Muscle layer of duodenum (tissue), 2 donors: Measurements from ENCODE around the gene SLC10A7.

Experiments
- H3K27ac ChIP-seq: one replicate; pipeline ENCODE4 v1.7.0; 2013; ENCODE audit warnings: mild to moderate bottlenecking, low read length
- H3K27me3 ChIP-seq: one replicate; pipeline ENCODE4 v1.7.0; 2013; ENCODE audit warnings: low read depth, mild to moderate bottlenecking, control low read depth, low read length
- H3K36me3 ChIP-seq, 2 donors: one replicate each; pipeline ENCODE4 v1.7.0; 2013; ENCODE audit warnings: low read length in 2 of 2, control low read depth in 1 of 2, mild to moderate bottlenecking in 1 of 2; ENCODE audit not compliant: insufficient read depth in 2 of 2, control insufficient read depth in 1 of 2
- H3K4me1 ChIP-seq, 2 donors: one replicate each; pipeline ENCODE4 v1.7.0; 2013; ENCODE audit warnings: low read length in 2 of 2, mild to moderate bottlenecking in 2 of 2, control low read depth in 1 of 2, moderate library complexity in 1 of 2; ENCODE audit not compliant: insufficient read depth in 2 of 2, control insufficient read depth in 1 of 2
- H3K4me3 ChIP-seq, 2 donors: one replicate each; pipeline ENCODE4 v1.7.0; 2013; ENCODE audit warnings: low read length in 2 of 2, low read depth in 1 of 2, mild to moderate bottlenecking in 1 of 2
- H3K9me3 ChIP-seq, 2 donors: one replicate each; pipeline ENCODE4 v1.7.0; 2013; ENCODE audit warnings: low read length in 2 of 2, control low read depth in 1 of 2, mild to moderate bottlenecking in 1 of 2; ENCODE audit not compliant: control insufficient read depth in 1 of 2
- donor health status: healthy.

The SLC10A7 gene

GRCh38 chr4:146494143-146494542 lies 27.6 kb downstream of the SLC10A7 start:
- H3K9me3 ChIP-seq: no peaks in the 10 kb centered on the region
- no peak overlapping the region for H3K4me3 ChIP-seq
- H3K4me1 ChIP-seq: no peaks in the 10 kb centered on the region
- H3K36me3 ChIP-seq: peaks cover 0 to 4% of the 10 kb centered on the region in 2 donors
- no peaks in the 10 kb centered on the region for H3K27me3 ChIP-seq
- no peak overlapping the region for H3K27ac ChIP-seq

GRCh38 chr4:146490106-146490505 lies 31.6 kb downstream of the SLC10A7 start:
- no peak overlapping the region for H3K4me3 ChIP-seq
- no peaks in the 10 kb centered on the region for H3K27me3 ChIP-seq
- H3K9me3 ChIP-seq: peaks cover 0 to 2% of the 10 kb centered on the region in 2 donors
- no peak overlapping the region for H3K27ac ChIP-seq
- peaks cover 4 to 14% of the 10 kb centered on the region in 2 donors for H3K36me3 ChIP-seq
- no peaks in the 10 kb centered on the region for H3K4me1 ChIP-seq

GRCh38 chr4:146488495-146489174 lies 33.1 kb downstream of the SLC10A7 start:
- Histone ChIP-seq H3K9me3 (peaks cover 0 to 9% of the 10 kb centered on the region in 2 donors), H3K4me1 (no peaks in the 10 kb centered on the region), H3K27me3 (no peaks in the 10 kb centered on the region), H3K36me3 (peaks cover 4 to 15% of the 10 kb centered on the region in 2 donors), H3K4me3 (no peak overlapping the region), H3K27ac (no peak overlapping the region)

GRCh38 chr4:146486565-146486964 lies 35.2 kb downstream of the SLC10A7 start:
- Histone ChIP-seq H3K36me3 (peaks cover 4 to 22% of the 10 kb centered on the region in 2 donors), H3K4me3 (no peak overlapping the region), H3K4me1 (no peaks in the 10 kb centered on the region), H3K27me3 (no peaks in the 10 kb centered on the region), H3K27ac (no peak overlapping the region), H3K9me3 (peaks cover 13 to 27% of the 10 kb centered on the region in 2 donors)

GRCh38 chr4:146485968-146486367 lies 35.8 kb downstream of the SLC10A7 start:
- no peaks in the 10 kb centered on the region for H3K27me3 ChIP-seq
- no peak overlapping the region for H3K27ac ChIP-seq
- no peak overlapping the region for H3K4me3 ChIP-seq
- H3K4me1 ChIP-seq: no peaks in the 10 kb centered on the region
- peaks cover 4 to 28% of the 10 kb centered on the region in 2 donors for H3K36me3 ChIP-seq
- peaks cover 13 to 32% of the 10 kb centered on the region in 2 donors for H3K9me3 ChIP-seq

- Histone ChIP-seq H3K36me3 (peaks cover 0 to 29% of the 10 kb centered on the region in 2 donors), H3K27me3 (no peaks in the 10 kb centered on the region), H3K4me3 (no peak overlapping the region)
Measured at GRCh38 chr4:146482788-146483187, 39.0 kb downstream of the SLC10A7 start.

GRCh38 chr4:146481246-146481645 lies 40.5 kb downstream of the SLC10A7 start:
- no peaks in the 10 kb centered on the region for H3K4me1 ChIP-seq
- no peaks in the 10 kb centered on the region for H3K27me3 ChIP-seq
- H3K9me3 ChIP-seq: peaks cover 13 to 32% of the 10 kb centered on the region in 2 donors
- H3K27ac ChIP-seq: no peak overlapping the region
- no peak overlapping the region for H3K4me3 ChIP-seq
- peaks cover 0 to 21% of the 10 kb centered on the region in 2 donors for H3K36me3 ChIP-seq

More at GRCh38 chr4:146482788-146483187, 39.0 kb downstream of the SLC10A7 start:
- Histone ChIP-seq H3K9me3 (peaks cover 13 to 32% of the 10 kb centered on the region in 2 donors), H3K4me1 (no peaks in the 10 kb centered on the region), H3K27ac (no peak overlapping the region)

GRCh38 chr4:146478009-146478408 lies 43.7 kb downstream of the SLC10A7 start:
- H3K36me3 ChIP-seq: peaks cover 0 to 14% of the 10 kb centered on the region in 2 donors
- no peak overlapping the region for H3K4me3 ChIP-seq
- no peak overlapping the region for H3K27ac ChIP-seq
- H3K4me1 ChIP-seq: no peaks in the 10 kb centered on the region
- H3K27me3 ChIP-seq: no peaks in the 10 kb centered on the region
- peaks cover 8 to 18% of the 10 kb centered on the region in 2 donors for H3K9me3 ChIP-seq

GRCh38 chr4:146477054-146477453 lies 44.7 kb downstream of the SLC10A7 start:
- Histone ChIP-seq H3K36me3 (peaks cover 0 to 8% of the 10 kb centered on the region in 2 donors), H3K9me3 (peaks cover 0 to 10% of the 10 kb centered on the region in 2 donors), H3K4me1 (no peaks in the 10 kb centered on the region), H3K27ac (no peak overlapping the region), H3K27me3 (no peaks in the 10 kb centered on the region), H3K4me3 (no peak overlapping the region)

GRCh38 chr4:146472404-146472803 lies 49.3 kb downstream of the SLC10A7 start:
- no peak overlapping the region for H3K4me3 ChIP-seq
- no peaks in the 10 kb centered on the region for H3K27me3 ChIP-seq
- H3K36me3 ChIP-seq: peaks cover 0 to 3% of the 10 kb centered on the region in 2 donors
- no peak overlapping the region for H3K27ac ChIP-seq
- no peaks in the 10 kb centered on the region for H3K4me1 ChIP-seq
- H3K9me3 ChIP-seq: no peaks in the 10 kb centered on the region

- H3K4me3 ChIP-seq: no peak overlapping the region
- H3K27ac ChIP-seq: no peak overlapping the region
- no peaks in the 10 kb centered on the region for H3K4me1 ChIP-seq
- no peaks in the 10 kb centered on the region for H3K27me3 ChIP-seq
- peaks cover 0 to 3% of the 10 kb centered on the region in 2 donors for H3K36me3 ChIP-seq
- no peaks in the 10 kb centered on the region for H3K9me3 ChIP-seq
Measured at GRCh38 chr4:146470604-146471003, 51.1 kb downstream of the SLC10A7 start.

GRCh38 chr4:146469022-146469421 lies 52.7 kb downstream of the SLC10A7 start:
- Histone ChIP-seq H3K27me3 (no peaks in the 10 kb centered on the region), H3K36me3 (peaks cover 0 to 3% of the 10 kb centered on the region in 2 donors), H3K27ac (no peak overlapping the region), H3K9me3 (no peaks in the 10 kb centered on the region), H3K4me3 (no peak overlapping the region), H3K4me1 (no peaks in the 10 kb centered on the region)
